K562 (cell line): ENCODE measurements around the gene AIFM3. TPM values are rescaled to one million over a fixed set of nuclear protein-coding genes. Genes with fewer than 3 reads are reported as not detected.

Experiments
- CBFA2T3 ChIP-seq: fragments of 450-650 bp; IDR thresholded peaks from 2 replicates; pipeline ENCODE4 v1.6.1; 2017
- CBFB ChIP-seq: sonication (generic); formaldehyde crosslinking; IDR thresholded peaks from 2 replicates; pipeline ENCODE4 v1.4.0; 2020; ENCODE audit warnings: mild to moderate bottlenecking, missing genetic modification reagents
- CCNT2 ChIP-seq: IDR thresholded peaks from 2 replicates; pipeline ENCODE4 v1.6.1; 2011; ENCODE audit warnings: borderline replicate concordance, low read depth, mild to moderate bottlenecking, moderate library complexity, mixed read lengths, low read length; ENCODE audit not compliant: insufficient read length; ENCODE audit errors: extremely low read depth
- CHD4 ChIP-seq: fragments of 200-600 bp; sonication (generic); IDR thresholded peaks from 3 replicates; pipeline ENCODE4 v1.6.1; 2012; ENCODE audit warnings: low read depth, mild to moderate bottlenecking, mixed read lengths, low read length, inconsistent platforms; ENCODE audit not compliant: insufficient read depth, insufficient replicate concordance, poor library complexity, severe bottlenecking
- E2F3 ChIP-seq: fragments of 250-450 bp; sonication (Bioruptor Pico); IDR thresholded peaks from 2 replicates; pipeline ENCODE4 v1.4.0; 2020; ENCODE audit warnings: mild to moderate bottlenecking
- FOXA3 ChIP-seq, 2 experiments: fragments of 450-650 bp in 1 of 2; sonication (generic) in 1 of 2; formaldehyde crosslinking; IDR thresholded peaks in 1 of 2; conservative IDR thresholded peaks in 1 of 2; 2 replicates each; pipeline versions ENCODE4 v1.4.0 to v1.8.0; 2020 to 2022; ENCODE audit warnings: mild to moderate bottlenecking in 2 of 2, missing genetic modification reagents in 1 of 2
- HIVEP1 ChIP-seq: fragments of 250-450 bp; sonication (Bioruptor Pico); IDR thresholded peaks from 2 replicates; pipeline ENCODE4 v1.4.0; 2020; ENCODE audit warnings: mild to moderate bottlenecking
- KLF1 ChIP-seq: fragments of 450-650 bp; IDR thresholded peaks from 2 replicates; pipeline ENCODE4 v1.6.1; 2016; ENCODE audit warnings: missing genetic modification characterization, missing compliant biosample characterization
- MECOM ChIP-seq: fragments of 250-450 bp; sonication (Bioruptor Pico); IDR thresholded peaks from 2 replicates; pipeline ENCODE4 v1.8.0; 2022; ENCODE audit warnings: inconsistent platforms
- MYBL2 ChIP-seq, 2 experiments: fragments of 450-650 bp in 1 of 2; sonication (generic) in 1 of 2; formaldehyde crosslinking in 1 of 2; IDR thresholded peaks; 2 replicates each; pipeline versions ENCODE4 v1.6.1 to v1.8.1; 2017 to 2022; ENCODE audit warnings: borderline replicate concordance in 1 of 2, inconsistent platforms in 1 of 2, low read depth in 1 of 2, mild to moderate bottlenecking in 1 of 2, missing genetic modification reagents in 1 of 2, moderate library complexity in 1 of 2
- POLR2AphosphoS5 ChIP-seq: IDR thresholded peaks from 2 replicates; pipeline ENCODE4 v1.6.1; 2011; ENCODE audit warnings: mild to moderate bottlenecking, low read depth, low read length, moderate library complexity; ENCODE audit not compliant: control insufficient read depth, insufficient read depth
- PRPF4 ChIP-seq: fragments of 200-400 bp; formaldehyde crosslinking; IDR thresholded peaks from one replicate; pipeline ENCODE4 v1.6.1; 2017; ENCODE audit warnings: low read length, low read depth, mild to moderate bottlenecking; ENCODE audit not compliant: insufficient read depth, poor library complexity, severe bottlenecking
- RBM25 ChIP-seq: fragments of 200-400 bp; formaldehyde crosslinking; IDR thresholded peaks from 2 replicates; pipeline ENCODE4 v1.6.1; 2018; ENCODE audit warnings: low read length, low read depth, moderate library complexity; ENCODE audit not compliant: severe bottlenecking
- SPI1 ChIP-seq: IDR thresholded peaks from 2 replicates; pipeline ENCODE4 v1.6.1; 2011; ENCODE audit warnings: low read depth, low read length, control low read depth, borderline replicate concordance
- ZNF184 ChIP-seq: sonication (generic); formaldehyde crosslinking; IDR thresholded peaks from 2 replicates; pipeline ENCODE4 v1.5.0; 2020; ENCODE audit warnings: missing genetic modification reagents
- ZNF764 ChIP-seq: fragments of 250-450 bp; sonication (Bioruptor Pico); IDR thresholded peaks from 2 replicates; pipeline ENCODE4 v1.4.0; 2020; ENCODE audit warnings: low read depth, mild to moderate bottlenecking, moderate library complexity
- polyA plus RNA-seq, 8 experiments: library from polyadenylated mRNA; depleted of rRNA in 4 of 8; stranded (reverse) in 5 of 8; unstranded in 3 of 8; fragments of >200 nt; fragmentation: Nextera tagmentation in 2 of 8; fragmentation: Illumina TruSeq in 1 of 8; extraction: Ambion mirVana in 2 of 8; extraction: Trizol in 1 of 8; gene quantifications; 2 replicates each; pipeline versions ENCODE4 v1.2.1 to v1.2.3, GENCODE V29; 2011 to 2014; ENCODE audit warnings: inconsistent platforms in 1 of 8, missing spikeins in 1 of 8
- total RNA-seq, 7 experiments: library from RNA; depleted of rRNA in 6 of 7; stranded (reverse); fragments of >200 nt in 6 of 7; fragmentation: Illumina TruSeq in 2 of 7; extraction: Trizol in 2 of 7; gene quantifications; 2 replicates each; pipeline versions ENCODE4 v1.2.1 to v1.2.3, GENCODE V29; 2011 to 2021; ENCODE audit warnings: low replicate concordance in 1 of 7
- TF ChIP-seq, protein P1 (sequence below), 2 experiments: fragments of 450-650 bp; IDR thresholded peaks; 2 replicates each; pipeline ENCODE4 v1.6.1; 2018; ENCODE audit warnings: mild to moderate bottlenecking in 2 of 2, low read depth in 1 of 2; ENCODE audit not compliant: partially characterized antibody in 2 of 2
- TF ChIP-seq, protein P2 (sequence below): fragments of 250-450 bp; sonication (Bioruptor Pico); IDR thresholded peaks from 2 replicates; pipeline ENCODE4 v1.4.0; 2020; ENCODE audit warnings: mild to moderate bottlenecking
- TF ChIP-seq, protein P3 (sequence below), 2 experiments: IDR thresholded peaks; 2 replicates each; pipeline ENCODE4 v1.6.1; 2011; ENCODE audit warnings: borderline replicate concordance in 1 of 2, control low read depth in 1 of 2, low read depth in 1 of 2, low read length in 1 of 2, mild to moderate bottlenecking in 1 of 2, mixed read lengths in 1 of 2, moderate library complexity in 1 of 2; ENCODE audit not compliant: insufficient read depth in 1 of 2, insufficient read length in 1 of 2, poor library complexity in 1 of 2, severe bottlenecking in 1 of 2; ENCODE audit errors: extremely low read depth in 1 of 2

Gene AIFM3
- total and polyA plus RNA-seq, 9 of the 15 experiments (the other 6 are each of a cell fraction or from before 2014, with no cell fraction given), result 0.03 to 0.20 (median 0.07) TPM; not detected in 1

DNA sequence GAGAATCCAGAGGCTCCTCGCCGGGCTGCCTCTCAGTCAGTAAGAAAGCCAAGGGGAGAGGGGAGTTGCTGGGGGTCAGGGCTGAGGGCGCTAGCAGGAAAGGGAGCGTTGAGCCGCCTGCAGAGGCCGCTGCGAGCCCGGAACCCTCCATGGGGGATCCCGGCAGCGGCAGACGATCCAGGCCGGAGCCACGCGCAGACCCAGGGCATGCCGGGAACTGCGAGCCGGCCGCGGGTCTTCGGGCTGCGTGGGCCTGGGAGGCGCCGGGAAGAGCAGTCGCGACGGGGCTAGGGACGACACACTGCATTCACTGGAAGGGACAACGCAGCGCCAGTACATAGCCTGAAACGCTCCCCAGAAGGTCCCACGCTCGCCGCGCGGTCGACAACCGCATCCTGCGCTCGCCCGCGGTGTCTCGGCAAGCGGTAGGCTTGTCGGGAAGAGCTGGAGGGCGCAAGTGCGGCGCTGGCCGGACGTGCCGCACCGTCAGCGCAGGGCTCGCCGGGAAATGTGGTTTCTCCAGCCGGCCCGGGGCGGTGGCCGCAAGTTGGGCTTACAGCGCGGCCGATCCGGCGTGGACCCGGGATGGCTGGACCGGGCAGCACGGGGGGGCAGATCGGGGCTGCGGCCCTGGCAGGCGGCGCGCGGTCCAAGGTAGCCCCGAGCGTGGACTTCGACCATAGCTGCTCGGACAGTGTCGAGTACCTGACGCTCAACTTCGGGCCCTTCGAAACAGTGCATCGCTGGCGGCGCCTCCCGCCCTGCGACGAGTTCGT, 14.9 kb downstream of the AIFM3 start, which contains the start of gene LZTR1 (continued):
- TF ChIP-seq, protein P1, sequence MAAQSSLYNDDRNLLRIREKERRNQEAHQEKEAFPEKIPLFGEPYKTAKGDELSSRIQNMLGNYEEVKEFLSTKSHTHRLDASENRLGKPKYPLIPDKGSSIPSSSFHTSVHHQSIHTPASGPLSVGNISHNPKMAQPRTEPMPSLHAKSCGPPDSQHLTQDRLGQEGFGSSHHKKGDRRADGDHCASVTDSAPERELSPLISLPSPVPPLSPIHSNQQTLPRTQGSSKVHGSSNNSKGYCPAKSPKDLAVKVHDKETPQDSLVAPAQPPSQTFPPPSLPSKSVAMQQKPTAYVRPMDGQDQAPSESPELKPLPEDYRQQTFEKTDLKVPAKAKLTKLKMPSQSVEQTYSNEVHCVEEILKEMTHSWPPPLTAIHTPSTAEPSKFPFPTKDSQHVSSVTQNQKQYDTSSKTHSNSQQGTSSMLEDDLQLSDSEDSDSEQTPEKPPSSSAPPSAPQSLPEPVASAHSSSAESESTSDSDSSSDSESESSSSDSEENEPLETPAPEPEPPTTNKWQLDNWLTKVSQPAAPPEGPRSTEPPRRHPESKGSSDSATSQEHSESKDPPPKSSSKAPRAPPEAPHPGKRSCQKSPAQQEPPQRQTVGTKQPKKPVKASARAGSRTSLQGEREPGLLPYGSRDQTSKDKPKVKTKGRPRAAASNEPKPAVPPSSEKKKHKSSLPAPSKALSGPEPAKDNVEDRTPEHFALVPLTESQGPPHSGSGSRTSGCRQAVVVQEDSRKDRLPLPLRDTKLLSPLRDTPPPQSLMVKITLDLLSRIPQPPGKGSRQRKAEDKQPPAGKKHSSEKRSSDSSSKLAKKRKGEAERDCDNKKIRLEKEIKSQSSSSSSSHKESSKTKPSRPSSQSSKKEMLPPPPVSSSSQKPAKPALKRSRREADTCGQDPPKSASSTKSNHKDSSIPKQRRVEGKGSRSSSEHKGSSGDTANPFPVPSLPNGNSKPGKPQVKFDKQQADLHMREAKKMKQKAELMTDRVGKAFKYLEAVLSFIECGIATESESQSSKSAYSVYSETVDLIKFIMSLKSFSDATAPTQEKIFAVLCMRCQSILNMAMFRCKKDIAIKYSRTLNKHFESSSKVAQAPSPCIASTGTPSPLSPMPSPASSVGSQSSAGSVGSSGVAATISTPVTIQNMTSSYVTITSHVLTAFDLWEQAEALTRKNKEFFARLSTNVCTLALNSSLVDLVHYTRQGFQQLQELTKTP (IDR thresholded peaks at IDR 0.05; ENCODE audit: low read depth in 1 of 2, partially characterized antibody in 2 of 2), result no peak
- no peak for TF ChIP-seq CBFB (CRISPR knock-in tag)
- TF ChIP-seq ZNF764, result peak; percentile 87
- TF ChIP-seq CHD4, result peak; percentile 5
- peak; percentile 98 for TF ChIP-seq HIVEP1 (CRISPR knock-in tag)
- TF ChIP-seq RBM25, result no peak
- no peak for TF ChIP-seq ZNF184
- peak; percentile 98 for TF ChIP-seq KLF1 (tag)
- no peak for TF ChIP-seq PRPF4
- TF ChIP-seq FOXA3 (CRISPR knock-in tag; conservative IDR thresholded peaks at IDR 0.05 in 1 of 2, IDR thresholded peaks at IDR 0.05 in 1 of 2), result no peak
- TF ChIP-seq, protein P2, sequence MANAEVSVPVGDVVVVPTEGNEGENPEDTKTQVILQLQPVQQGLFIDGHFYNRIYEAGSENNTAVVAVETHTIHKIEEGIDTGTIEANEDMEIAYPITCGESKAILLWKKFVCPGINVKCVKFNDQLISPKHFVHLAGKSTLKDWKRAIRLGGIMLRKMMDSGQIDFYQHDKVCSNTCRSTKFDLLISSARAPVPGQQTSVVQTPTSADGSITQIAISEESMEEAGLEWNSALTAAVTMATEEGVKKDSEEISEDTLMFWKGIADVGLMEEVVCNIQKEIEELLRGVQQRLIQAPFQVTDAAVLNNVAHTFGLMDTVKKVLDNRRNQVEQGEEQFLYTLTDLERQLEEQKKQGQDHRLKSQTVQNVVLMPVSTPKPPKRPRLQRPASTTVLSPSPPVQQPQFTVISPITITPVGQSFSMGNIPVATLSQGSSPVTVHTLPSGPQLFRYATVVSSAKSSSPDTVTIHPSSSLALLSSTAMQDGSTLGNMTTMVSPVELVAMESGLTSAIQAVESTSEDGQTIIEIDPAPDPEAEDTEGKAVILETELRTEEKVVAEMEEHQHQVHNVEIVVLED, result peak; percentile 98
- peak; percentile 98 for TF ChIP-seq E2F3
- TF ChIP-seq CBFA2T3, result no peak
- TF ChIP-seq, protein P3, sequence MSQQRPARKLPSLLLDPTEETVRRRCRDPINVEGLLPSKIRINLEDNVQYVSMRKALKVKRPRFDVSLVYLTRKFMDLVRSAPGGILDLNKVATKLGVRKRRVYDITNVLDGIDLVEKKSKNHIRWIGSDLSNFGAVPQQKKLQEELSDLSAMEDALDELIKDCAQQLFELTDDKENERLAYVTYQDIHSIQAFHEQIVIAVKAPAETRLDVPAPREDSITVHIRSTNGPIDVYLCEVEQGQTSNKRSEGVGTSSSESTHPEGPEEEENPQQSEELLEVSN (IDR thresholded peaks at IDR 0.05; ENCODE audit: borderline replicate concordance in 1 of 2, extremely low read depth in 1 of 2, insufficient read depth in 1 of 2, insufficient read length in 1 of 2, low read depth in 1 of 2, low read length in 1 of 2, poor library complexity in 1 of 2, severe bottlenecking in 1 of 2), result peak; percentile 96 to 97
- TF ChIP-seq MYBL2 (IDR thresholded peaks at IDR 0.05; ENCODE audit: low read depth), result no peak
- no peak for TF ChIP-seq MYBL2 (CRISPR knock-in tag; IDR thresholded peaks at IDR 0.05; ENCODE audit: borderline replicate concordance)
- no peak for TF ChIP-seq POLR2AphosphoS5
- TF ChIP-seq SPI1, result no peak; the same call in 1 of the 2 replicates
- TF ChIP-seq MECOM (CRISPR knock-in tag), result no peak
- TF ChIP-seq CCNT2, result no peak
